HCT116 (cell line): ENCODE results near the gene SLIT1. TPM values are rescaled to one million over a fixed set of nuclear protein-coding genes. Genes with fewer than 3 reads are reported as not detected.

Experiments
- total RNA-seq: library from RNA; stranded (reverse); gene quantifications from one replicate; pipeline ENCODE4 v1.2.1, GENCODE V29; 2021; ENCODE audit not compliant: unreplicated experiment

SLIT1 gene
- total RNA-seq, 1 experiment from 2014 or later = 0.42 TPM

Other genes with a start within 250 kb of the SLIT1 start
- 36.8 TPM for gene ARHGAP19, start 106.7 kb upstream of the SLIT1 start, total RNA-seq
- 1.7 TPM for gene FRAT1, start 133.3 kb upstream of the SLIT1 start, total RNA-seq
- gene FRAT2, start 148.8 kb upstream of the SLIT1 start, total RNA-seq = 10.7 TPM
- 67.0 TPM for gene RRP12, start 215.4 kb upstream of the SLIT1 start, total RNA-seq
- 497 TPM for gene PGAM1, start 240.2 kb upstream of the SLIT1 start, total RNA-seq